ENCODE measurements around the gene CHD1L.

Gene CHD1L

DNA sequence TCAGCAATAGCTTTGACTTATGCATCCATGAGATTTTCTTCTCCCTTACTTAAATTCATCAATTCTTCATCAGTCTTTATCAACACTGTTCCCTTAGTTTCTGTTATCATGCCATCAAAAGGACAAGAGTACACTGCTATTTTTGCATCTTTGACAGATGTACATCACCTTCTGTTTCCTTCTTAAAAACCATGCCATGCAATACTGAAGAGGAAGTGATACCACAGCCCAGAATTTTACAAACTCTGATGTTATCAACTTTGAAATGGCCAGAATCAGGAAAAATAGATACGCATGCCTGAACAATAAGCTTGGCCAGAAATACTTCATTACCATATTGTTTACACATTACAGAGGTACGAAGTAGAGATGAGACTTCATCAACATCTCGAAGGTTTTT is 38.4 kb upstream of the CHD1L start:
- TF ChIP-seq CEBPB (IDR thresholded peaks at IDR 0.05), result no peak
- TF ChIP-seq ZBTB7A (IDR thresholded peaks at IDR 0.05; ENCODE audit: low read depth), result no peak
- TF ChIP-seq, protein P1, sequence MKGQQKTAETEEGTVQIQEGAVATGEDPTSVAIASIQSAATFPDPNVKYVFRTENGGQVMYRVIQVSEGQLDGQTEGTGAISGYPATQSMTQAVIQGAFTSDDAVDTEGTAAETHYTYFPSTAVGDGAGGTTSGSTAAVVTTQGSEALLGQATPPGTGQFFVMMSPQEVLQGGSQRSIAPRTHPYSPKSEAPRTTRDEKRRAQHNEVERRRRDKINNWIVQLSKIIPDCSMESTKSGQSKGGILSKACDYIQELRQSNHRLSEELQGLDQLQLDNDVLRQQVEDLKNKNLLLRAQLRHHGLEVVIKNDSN (IDR thresholded peaks at IDR 0.05), result no peak
- no peak for TF ChIP-seq RAD21 (IDR thresholded peaks at IDR 0.05; ENCODE audit: low read depth)
- TF ChIP-seq TCF12 (IDR thresholded peaks at IDR 0.05; ENCODE audit: low read depth), result no peak
- no peak for TF ChIP-seq EGR1 (IDR thresholded peaks at IDR 0.05)

DNA sequence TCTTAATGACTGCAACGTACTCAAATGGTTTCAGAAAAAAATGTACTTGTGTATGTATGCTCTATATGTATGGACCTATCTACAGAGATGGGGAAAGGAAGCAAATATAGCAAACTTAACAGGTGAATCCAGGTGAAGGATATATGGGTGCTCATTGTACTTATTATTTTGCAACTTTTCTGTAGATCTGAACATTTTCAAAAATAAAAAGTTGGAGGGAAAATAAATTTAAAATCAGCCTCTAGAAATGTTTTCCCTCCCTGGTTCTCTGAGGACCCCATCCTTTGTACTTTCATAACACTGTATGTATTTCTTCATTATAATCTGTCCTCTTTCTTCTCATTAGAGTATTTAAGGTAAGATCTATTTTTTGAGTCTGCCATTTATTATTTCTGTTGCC is 35.3 kb upstream of the CHD1L start:
- TF ChIP-seq EP300 (IDR thresholded peaks at IDR 0.05; ENCODE audit: borderline replicate concordance) (no peak), NFIC (IDR thresholded peaks at IDR 0.05) (no peak), YY1 (IDR thresholded peaks at IDR 0.05; ENCODE audit: low read depth) (no peak), EGR1 (IDR thresholded peaks at IDR 0.05) (no peak), RAD21 (IDR thresholded peaks at IDR 0.05; ENCODE audit: low read depth) (no peak), ZBTB7A (IDR thresholded peaks at IDR 0.05; ENCODE audit: low read depth) (no peak), CREB1 (IDR thresholded peaks at IDR 0.05; ENCODE audit: low read depth) (no peak), TAF1 (IDR thresholded peaks at IDR 0.05; ENCODE audit: low read depth) (no peak), FOXM1 (IDR thresholded peaks at IDR 0.05; ENCODE audit: borderline replicate concordance, low read depth) (no peak), CEBPB (IDR thresholded peaks at IDR 0.05) (no peak), TCF12 (IDR thresholded peaks at IDR 0.05; ENCODE audit: low read depth) (no peak)
- TF ChIP-seq, protein P1 (IDR thresholded peaks at IDR 0.05), result no peak

DNA sequence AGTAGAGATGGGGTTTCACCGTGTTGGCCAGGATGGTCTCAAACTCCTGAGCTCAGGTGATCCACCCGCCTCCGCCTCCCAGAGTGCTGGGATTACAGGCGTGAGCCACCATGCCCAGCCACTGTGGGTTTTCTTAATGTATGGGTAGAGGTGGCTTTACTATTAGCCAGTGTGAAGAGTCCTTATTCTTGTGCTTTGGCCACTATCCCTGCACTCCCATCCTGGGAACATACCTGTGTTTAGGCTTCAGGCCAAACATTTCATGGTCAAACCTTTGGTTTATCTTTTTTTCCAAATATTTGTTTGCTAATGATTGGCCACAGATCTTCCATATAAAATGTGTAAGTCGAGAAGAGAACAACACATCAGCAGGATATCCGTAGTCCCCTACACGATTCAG is 33.9 kb upstream of the CHD1L start:
- TF ChIP-seq FOXM1 (IDR thresholded peaks at IDR 0.05; ENCODE audit: borderline replicate concordance, low read depth), result no peak
- TF ChIP-seq YY1 (IDR thresholded peaks at IDR 0.05; ENCODE audit: low read depth), result no peak
- TF ChIP-seq CEBPB (IDR thresholded peaks at IDR 0.05), result no peak
- TF ChIP-seq TAF1 (IDR thresholded peaks at IDR 0.05; ENCODE audit: low read depth), result no peak
- TF ChIP-seq TCF12 (IDR thresholded peaks at IDR 0.05; ENCODE audit: low read depth), result no peak
- TF ChIP-seq, protein P1 (IDR thresholded peaks at IDR 0.05), result no peak

DNA sequence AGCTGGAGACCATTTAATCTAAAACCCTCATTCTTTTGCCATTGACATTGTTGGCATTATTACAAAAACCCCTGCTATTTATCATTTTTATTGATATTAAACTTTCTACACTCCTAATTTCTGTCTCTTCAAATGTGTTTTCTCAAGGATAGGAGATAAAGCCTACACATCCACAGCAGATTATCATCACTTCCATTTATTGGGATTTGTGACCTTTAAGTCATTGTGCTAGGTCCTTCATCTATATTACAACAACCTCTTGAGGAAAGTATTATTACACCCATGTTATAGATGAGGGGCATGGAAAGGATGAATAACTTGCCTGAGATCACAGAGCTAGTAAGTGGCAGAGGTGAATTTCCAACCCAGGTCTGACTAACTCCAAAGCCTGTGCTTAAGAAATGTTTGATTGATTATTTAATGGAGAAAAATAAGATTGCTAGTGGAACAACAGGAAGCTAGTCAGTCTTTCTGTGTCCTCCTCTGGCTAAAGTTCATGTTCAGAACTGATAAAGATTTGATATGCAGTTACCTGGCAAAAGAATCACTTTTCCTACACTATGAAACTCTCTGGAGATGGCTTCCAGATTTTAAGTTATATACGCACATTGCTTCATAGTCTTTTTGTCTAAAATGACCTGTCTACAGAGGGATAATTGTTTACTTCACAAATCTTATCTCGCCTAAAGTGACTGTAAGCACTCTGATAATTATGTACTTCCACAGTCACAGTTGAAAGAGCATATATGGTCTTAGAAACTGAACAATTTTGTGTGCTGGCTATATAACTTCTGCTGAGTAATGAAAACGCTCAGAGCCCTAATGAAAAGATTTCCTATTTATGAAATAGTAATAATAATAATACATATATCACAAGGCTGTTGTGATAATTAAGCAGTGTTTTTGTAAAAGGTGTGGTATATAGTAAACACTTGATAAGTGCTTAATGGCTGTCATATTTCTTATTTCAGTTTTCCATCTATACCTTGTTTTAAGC is 32.4 kb upstream of the CHD1L start:
- no peak for TF ChIP-seq TEAD4 (IDR thresholded peaks at IDR 0.05)
- TF ChIP-seq FOXM1 (IDR thresholded peaks at IDR 0.05; ENCODE audit: borderline replicate concordance, low read depth), result no peak

DNA sequence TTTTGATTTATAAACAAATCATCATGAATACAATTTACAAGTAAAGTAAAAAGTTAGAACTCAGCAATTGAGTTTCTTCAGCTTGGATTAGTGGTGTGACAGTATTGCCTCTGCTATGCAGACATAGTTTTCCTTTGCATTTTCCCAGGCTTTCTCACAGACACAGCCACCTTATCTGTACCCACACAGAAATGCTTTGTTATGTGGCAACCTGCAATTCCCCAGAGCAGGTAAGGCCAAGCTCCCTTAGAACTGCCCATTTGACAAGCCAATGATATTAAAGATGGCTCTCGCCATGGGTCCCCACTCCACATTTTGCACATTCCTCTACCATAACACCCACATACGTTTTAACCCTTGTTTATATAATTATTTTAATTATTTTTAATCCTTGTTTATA is 31.5 kb upstream of the CHD1L start:
- no peak for TF ChIP-seq EGR1 (IDR thresholded peaks at IDR 0.05)
- TF ChIP-seq NFIC (IDR thresholded peaks at IDR 0.05), result no peak
- TF ChIP-seq EP300 (IDR thresholded peaks at IDR 0.05; ENCODE audit: borderline replicate concordance), result no peak
- TF ChIP-seq CEBPB (IDR thresholded peaks at IDR 0.05), result no peak
- no peak for TF ChIP-seq TAF1 (IDR thresholded peaks at IDR 0.05; ENCODE audit: low read depth)
- TF ChIP-seq CREB1 (IDR thresholded peaks at IDR 0.05; ENCODE audit: low read depth), result no peak
- no peak for TF ChIP-seq FOXM1 (IDR thresholded peaks at IDR 0.05; ENCODE audit: borderline replicate concordance, low read depth)
- TF ChIP-seq, protein P2, sequence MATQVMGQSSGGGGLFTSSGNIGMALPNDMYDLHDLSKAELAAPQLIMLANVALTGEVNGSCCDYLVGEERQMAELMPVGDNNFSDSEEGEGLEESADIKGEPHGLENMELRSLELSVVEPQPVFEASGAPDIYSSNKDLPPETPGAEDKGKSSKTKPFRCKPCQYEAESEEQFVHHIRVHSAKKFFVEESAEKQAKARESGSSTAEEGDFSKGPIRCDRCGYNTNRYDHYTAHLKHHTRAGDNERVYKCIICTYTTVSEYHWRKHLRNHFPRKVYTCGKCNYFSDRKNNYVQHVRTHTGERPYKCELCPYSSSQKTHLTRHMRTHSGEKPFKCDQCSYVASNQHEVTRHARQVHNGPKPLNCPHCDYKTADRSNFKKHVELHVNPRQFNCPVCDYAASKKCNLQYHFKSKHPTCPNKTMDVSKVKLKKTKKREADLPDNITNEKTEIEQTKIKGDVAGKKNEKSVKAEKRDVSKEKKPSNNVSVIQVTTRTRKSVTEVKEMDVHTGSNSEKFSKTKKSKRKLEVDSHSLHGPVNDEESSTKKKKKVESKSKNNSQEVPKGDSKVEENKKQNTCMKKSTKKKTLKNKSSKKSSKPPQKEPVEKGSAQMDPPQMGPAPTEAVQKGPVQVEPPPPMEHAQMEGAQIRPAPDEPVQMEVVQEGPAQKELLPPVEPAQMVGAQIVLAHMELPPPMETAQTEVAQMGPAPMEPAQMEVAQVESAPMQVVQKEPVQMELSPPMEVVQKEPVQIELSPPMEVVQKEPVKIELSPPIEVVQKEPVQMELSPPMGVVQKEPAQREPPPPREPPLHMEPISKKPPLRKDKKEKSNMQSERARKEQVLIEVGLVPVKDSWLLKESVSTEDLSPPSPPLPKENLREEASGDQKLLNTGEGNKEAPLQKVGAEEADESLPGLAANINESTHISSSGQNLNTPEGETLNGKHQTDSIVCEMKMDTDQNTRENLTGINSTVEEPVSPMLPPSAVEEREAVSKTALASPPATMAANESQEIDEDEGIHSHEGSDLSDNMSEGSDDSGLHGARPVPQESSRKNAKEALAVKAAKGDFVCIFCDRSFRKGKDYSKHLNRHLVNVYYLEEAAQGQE (IDR thresholded peaks at IDR 0.05; ENCODE audit: low read depth), result no peak
- no peak for TF ChIP-seq ZBTB7A (IDR thresholded peaks at IDR 0.05; ENCODE audit: low read depth)
- no peak for TF ChIP-seq RAD21 (IDR thresholded peaks at IDR 0.05; ENCODE audit: low read depth)
- no peak for TF ChIP-seq TEAD4 (IDR thresholded peaks at IDR 0.05)
- TF ChIP-seq YY1 (IDR thresholded peaks at IDR 0.05; ENCODE audit: low read depth), result no peak
- TF ChIP-seq, protein P3, sequence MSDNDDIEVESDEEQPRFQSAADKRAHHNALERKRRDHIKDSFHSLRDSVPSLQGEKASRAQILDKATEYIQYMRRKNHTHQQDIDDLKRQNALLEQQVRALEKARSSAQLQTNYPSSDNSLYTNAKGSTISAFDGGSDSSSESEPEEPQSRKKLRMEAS (IDR thresholded peaks at IDR 0.05), result no peak
- TF ChIP-seq, protein P1 (IDR thresholded peaks at IDR 0.05), result no peak
- TF ChIP-seq TCF12 (IDR thresholded peaks at IDR 0.05; ENCODE audit: low read depth), result no peak

DNA sequence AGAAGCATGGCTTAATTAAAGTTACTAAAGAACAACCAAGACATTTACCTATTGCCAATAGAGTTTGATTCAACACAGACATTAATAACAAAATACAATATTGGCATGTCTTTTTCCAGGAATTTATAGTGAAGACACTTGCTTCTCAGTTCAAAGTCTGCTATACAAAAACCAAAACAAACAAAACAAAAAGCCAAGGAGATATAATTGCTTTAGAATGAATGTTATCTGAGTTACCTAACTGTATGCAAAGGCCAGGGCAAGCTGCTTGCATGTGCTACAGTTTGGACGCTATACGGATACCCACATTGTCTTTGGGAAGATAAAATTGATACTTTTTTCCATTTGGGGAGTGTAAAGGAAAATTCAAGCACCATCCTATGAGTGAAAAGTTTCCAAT is 30.9 kb upstream of the CHD1L start:
- TF ChIP-seq TAF1 (IDR thresholded peaks at IDR 0.05; ENCODE audit: low read depth) (no peak), EGR1 (IDR thresholded peaks at IDR 0.05) (no peak), YY1 (IDR thresholded peaks at IDR 0.05; ENCODE audit: low read depth) (no peak), EP300 (IDR thresholded peaks at IDR 0.05; ENCODE audit: borderline replicate concordance) (no peak), TCF12 (IDR thresholded peaks at IDR 0.05; ENCODE audit: low read depth) (no peak), NFIC (IDR thresholded peaks at IDR 0.05) (no peak), ZBTB7A (IDR thresholded peaks at IDR 0.05; ENCODE audit: low read depth) (no peak), RAD21 (IDR thresholded peaks at IDR 0.05; ENCODE audit: low read depth) (no peak), CREB1 (IDR thresholded peaks at IDR 0.05; ENCODE audit: low read depth) (no peak), FOXM1 (IDR thresholded peaks at IDR 0.05; ENCODE audit: borderline replicate concordance, low read depth) (no peak), TEAD4 (IDR thresholded peaks at IDR 0.05) (no peak)
- TF ChIP-seq, protein P1 (IDR thresholded peaks at IDR 0.05), result no peak
- TF ChIP-seq, protein P2 (IDR thresholded peaks at IDR 0.05; ENCODE audit: low read depth), result no peak

Data from Ishikawa (cell line).